ENCODE results near the gene PAN2. TPM values are rescaled to one million over a fixed set of nuclear protein-coding genes. Genes with fewer than 3 reads are reported as not detected.

PAN2 gene, protein sequence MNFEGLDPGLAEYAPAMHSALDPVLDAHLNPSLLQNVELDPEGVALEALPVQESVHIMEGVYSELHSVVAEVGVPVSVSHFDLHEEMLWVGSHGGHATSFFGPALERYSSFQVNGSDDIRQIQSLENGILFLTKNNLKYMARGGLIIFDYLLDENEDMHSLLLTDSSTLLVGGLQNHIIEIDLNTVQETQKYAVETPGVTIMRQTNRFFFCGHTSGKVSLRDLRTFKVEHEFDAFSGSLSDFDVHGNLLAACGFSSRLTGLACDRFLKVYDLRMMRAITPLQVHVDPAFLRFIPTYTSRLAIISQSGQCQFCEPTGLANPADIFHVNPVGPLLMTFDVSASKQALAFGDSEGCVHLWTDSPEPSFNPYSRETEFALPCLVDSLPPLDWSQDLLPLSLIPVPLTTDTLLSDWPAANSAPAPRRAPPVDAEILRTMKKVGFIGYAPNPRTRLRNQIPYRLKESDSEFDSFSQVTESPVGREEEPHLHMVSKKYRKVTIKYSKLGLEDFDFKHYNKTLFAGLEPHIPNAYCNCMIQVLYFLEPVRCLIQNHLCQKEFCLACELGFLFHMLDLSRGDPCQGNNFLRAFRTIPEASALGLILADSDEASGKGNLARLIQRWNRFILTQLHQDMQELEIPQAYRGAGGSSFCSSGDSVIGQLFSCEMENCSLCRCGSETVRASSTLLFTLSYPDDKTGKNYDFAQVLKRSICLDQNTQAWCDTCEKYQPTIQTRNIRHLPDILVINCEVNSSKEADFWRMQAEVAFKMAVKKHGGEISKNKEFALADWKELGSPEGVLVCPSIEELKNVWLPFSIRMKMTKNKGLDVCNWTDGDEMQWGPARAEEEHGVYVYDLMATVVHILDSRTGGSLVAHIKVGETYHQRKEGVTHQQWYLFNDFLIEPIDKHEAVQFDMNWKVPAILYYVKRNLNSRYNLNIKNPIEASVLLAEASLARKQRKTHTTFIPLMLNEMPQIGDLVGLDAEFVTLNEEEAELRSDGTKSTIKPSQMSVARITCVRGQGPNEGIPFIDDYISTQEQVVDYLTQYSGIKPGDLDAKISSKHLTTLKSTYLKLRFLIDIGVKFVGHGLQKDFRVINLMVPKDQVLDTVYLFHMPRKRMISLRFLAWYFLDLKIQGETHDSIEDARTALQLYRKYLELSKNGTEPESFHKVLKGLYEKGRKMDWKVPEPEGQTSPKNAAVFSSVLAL
- total RNA-seq (10 to 100 TPM; 39.9 to 58.3 (median 49.1) TPM), polyA plus RNA-seq (33.1 TPM)
- long read RNA-seq, donor 1, full-length matches to known transcripts = 3 of 18 reads
- long read RNA-seq, donor 1, partial matches to known transcripts = 7 of 18 reads
- long read RNA-seq, donor 1, other reads (novel, unspliced or antisense) = 8 of 18 reads
- long read RNA-seq, donor 2, full-length matches to known transcripts = 2 of 15 reads
- long read RNA-seq, donor 2, partial matches to known transcripts = 4 of 15 reads
- long read RNA-seq, donor 2, other reads (novel, unspliced or antisense) = 9 of 15 reads
- long read RNA-seq, donor 3, full-length matches to known transcripts = 13 of 43 reads
- long read RNA-seq, donor 3, partial matches to known transcripts = 10 of 43 reads
- long read RNA-seq, donor 3, other reads (novel, unspliced or antisense) = 20 of 43 reads
- long read RNA-seq, donor 4, full-length matches to known transcripts = 2 of 9 reads
- long read RNA-seq, donor 4, partial matches to known transcripts = 2 of 9 reads
- long read RNA-seq, donor 4, other reads (novel, unspliced or antisense) = 5 of 9 reads

DNA sequence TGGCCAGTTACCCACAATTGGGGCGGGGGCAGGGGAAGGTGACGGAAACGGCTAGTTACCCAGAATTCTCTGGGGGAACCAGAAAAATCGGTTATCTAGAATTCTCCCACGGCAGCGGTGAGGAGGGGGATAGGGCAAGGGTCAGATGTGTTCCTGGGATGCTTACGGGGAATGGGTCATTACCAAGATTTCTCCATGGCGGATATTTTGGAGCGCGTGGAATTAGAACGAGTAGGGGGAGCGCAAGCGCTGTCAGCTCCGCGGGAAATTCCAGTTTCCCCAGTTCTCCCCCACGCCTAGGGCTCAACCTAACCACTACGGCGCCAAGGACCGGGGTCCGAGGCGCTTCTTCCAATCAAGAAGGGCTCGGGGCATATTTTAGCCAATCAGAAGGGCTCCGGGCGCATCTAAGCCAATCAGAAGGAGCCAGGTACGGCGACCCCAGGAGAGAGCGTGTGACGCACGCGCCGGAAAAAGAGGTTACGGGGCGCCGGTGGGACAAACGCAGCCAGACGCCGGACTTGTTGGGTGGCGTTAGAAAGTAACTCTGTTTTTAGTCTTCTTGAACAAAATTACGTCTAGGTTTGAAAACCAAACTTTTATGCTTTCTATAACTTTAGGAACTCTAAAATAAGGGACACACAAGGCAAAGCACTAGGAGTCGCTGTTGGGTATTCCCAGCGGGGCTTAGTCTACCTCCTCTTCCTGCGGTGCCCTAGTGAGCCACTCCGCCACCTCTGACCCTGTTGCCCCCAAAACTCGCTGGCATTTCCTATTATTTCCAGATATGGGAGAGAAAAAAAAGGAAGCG, at the start of gene PAN2:
Gene PAN2 (minus strand): TSS at position 322 of the 811 bp plus-strand sequence. CDS start 906 bp downstream, outside the sequence.
- DNase-seq (peak; percentile 97 to 98 (median 98)), ATAC-seq (peak; percentile 99)
- intact Hi-C loops (cut with DNase I) = loop anchor here in 1 of 4 donors (10.0 kb wide), 1 partner anchor 131 kb away; the partner anchor contains the start of gene SPRYD4
- no peaks in the 10 kb centered on the region for H3K27me3 ChIP-seq (ENCODE audit: control insufficient read depth, insufficient read depth)
- H3K4me1 ChIP-seq (ENCODE audit: control insufficient read depth, insufficient read depth, low read length) = peaks cover 7% of the 10 kb centered on the region
- H3K27ac ChIP-seq (ENCODE audit: low read length) = peak within 1 kb of the TSS; percentile 96
- H3K9me3 ChIP-seq (ENCODE audit: control insufficient read depth, low read length) = no peaks in the 10 kb centered on the region
- WGBS = under 1% methylated on average over 45 of the region's 45 CpGs
- peak within 1 kb of the TSS; percentile 77 for H3K4me3 ChIP-seq (ENCODE audit: low read length)

DNA sequence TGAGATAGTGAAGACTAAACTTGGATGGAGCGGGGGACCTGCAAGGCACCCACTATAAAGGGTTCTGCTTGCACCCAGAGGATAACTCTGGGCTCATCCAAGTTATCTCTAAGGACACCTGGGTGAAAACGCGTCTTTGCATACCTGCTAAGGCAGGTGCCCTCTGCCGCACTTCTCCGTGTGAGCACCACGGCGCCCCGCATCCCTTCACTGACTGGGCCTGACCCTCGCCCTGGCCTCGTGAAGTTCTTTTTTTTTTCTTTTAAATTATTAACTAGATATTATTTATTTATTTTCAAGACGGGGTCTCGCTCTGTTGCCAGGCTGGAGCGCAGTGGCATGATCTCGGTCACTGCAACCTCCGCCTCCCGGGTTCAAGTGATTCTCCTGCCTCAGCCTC, 48.8 kb upstream of the PAN2 start:
- WGBS = 94% methylated on average over 16 of the region's 16 CpGs
- no peaks in the 10 kb centered on the region for H3K4me1 ChIP-seq (ENCODE audit: control insufficient read depth, insufficient read depth, low read length)
- no peaks in the 10 kb centered on the region for H3K9me3 ChIP-seq (ENCODE audit: control insufficient read depth, low read length)
- DNase-seq (no peak), ATAC-seq (no peak)
- no peak overlapping the region for H3K4me3 ChIP-seq (ENCODE audit: low read length)
- H3K27ac ChIP-seq (ENCODE audit: low read length) = no peak overlapping the region
- intact Hi-C loops (cut with DNase I) = no loop called here
- no peaks in the 10 kb centered on the region for H3K27me3 ChIP-seq (ENCODE audit: control insufficient read depth, insufficient read depth)

DNA sequence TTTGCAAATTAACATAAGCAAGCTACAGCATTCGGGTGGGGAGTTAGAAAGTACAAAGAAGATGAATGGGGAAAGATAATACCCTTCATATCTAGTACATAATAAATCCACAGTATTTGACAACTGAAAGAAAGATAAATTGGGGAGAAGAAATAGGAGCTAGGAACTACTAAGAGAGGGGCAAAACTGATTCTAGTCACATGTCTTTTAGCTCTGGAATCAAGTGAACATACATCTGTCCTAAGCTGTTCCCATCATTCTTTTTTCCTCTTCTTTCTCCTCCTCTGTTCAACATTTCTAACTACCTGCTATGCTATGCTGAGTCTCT, 44.2 kb upstream of the PAN2 start:
- Histone ChIP-seq H3K9me3 (ENCODE audit: control insufficient read depth, low read length) (no peaks in the 10 kb centered on the region), H3K4me1 (ENCODE audit: control insufficient read depth, insufficient read depth, low read length) (no peaks in the 10 kb centered on the region), H3K27ac (ENCODE audit: low read length) (no peak overlapping the region), H3K27me3 (ENCODE audit: control insufficient read depth, insufficient read depth) (no peaks in the 10 kb centered on the region), H3K4me3 (ENCODE audit: low read length) (no peak overlapping the region)
- DNase-seq (no peak), ATAC-seq (no peak)
- WGBS = 39% methylated on average over 1 of the region's 1 CpG
- intact Hi-C loops (cut with DNase I) = no loop called here

DNA sequence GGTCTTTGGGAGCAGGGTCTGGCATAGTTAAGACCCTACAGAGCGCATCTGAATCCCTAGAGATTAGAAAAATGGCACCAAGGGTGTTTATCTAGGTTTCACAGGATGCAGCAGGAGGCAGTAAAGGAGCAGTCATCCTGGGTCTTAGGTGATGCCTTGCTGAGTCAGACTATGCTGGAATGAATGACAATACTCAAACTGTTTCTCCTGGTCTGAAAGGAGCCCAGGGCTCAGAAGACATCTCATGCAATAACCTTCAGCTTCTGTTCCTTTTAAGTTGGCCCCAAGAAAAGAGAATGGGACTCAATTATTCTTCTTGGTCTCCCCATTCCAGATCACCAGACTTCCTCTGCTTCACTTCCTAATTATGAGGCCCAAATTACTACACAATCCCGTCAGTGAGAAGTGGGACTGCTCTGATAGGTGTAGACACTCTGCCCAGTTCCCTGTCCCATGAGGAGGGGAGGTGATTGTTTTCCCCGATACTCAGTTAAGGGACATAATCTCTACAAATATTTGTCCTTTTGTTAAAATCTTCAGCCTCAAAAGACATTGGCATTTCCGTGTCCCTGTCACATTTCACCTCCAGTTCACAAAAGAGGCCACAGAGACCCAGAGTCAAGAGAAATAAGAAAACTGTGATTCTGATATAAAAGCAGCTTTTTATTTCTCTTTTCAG, 43.6 kb upstream of the PAN2 start:
- Histone ChIP-seq H3K4me3 (ENCODE audit: low read length) (no peak overlapping the region), H3K4me1 (ENCODE audit: control insufficient read depth, insufficient read depth, low read length) (no peaks in the 10 kb centered on the region), H3K27ac (ENCODE audit: low read length) (no peak overlapping the region), H3K27me3 (ENCODE audit: control insufficient read depth, insufficient read depth) (no peaks in the 10 kb centered on the region), H3K9me3 (ENCODE audit: control insufficient read depth, low read length) (no peaks in the 10 kb centered on the region)
- DNase-seq = no peak
- WGBS = 58% methylated on average over 4 of the region's 4 CpGs
- intact Hi-C loops (cut with DNase I) = no loop called here
- peak in 1 of 2 donors; percentile 42 for ATAC-seq

DNA sequence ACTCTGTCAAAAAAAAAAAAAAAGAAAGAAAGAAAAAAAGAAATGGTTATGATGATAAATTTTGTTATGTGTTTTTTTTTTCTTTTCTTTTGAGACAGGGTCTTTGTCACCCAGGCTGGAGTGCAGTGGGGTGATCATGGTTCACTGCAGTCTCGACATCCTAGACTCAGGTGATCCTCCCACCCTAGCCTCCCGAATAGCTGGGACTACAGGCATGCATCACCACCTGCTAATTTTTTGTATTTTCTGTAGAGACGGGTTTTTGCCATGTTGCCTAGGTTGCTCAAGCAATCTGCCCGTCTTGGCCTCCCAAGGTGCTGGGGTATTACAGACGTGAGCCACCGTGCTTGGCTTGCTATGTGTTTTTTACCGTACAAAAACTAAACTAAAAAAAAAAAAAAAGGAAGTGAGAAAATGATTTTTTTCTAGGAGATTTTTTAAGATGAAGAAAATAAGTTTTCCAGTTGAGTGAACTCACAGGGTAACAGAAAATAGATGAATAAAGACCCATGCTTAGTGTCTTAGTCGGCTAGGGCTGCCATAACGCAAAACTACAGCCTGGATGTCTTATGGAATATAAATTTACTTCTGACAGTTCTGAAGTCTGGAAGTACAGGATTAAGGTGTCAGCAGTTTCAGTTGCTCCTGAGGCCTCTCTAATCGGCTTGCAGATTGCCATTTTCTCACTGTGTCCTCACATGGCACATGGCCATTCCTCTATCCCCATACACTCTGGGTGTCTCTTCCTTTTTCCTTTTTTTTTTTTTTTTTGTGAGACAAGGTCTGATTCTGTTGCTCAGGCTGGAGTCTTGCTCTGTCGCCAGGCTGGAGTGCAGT, 42.0 kb upstream of the PAN2 start:
- ATAC-seq (no peak), DNase-seq (no peak)
- Histone ChIP-seq H3K4me1 (ENCODE audit: control insufficient read depth, insufficient read depth, low read length) (no peaks in the 10 kb centered on the region), H3K4me3 (ENCODE audit: low read length) (no peak overlapping the region), H3K27ac (ENCODE audit: low read length) (no peak overlapping the region), H3K9me3 (ENCODE audit: control insufficient read depth, low read length) (no peaks in the 10 kb centered on the region), H3K27me3 (ENCODE audit: control insufficient read depth, insufficient read depth) (no peaks in the 10 kb centered on the region)
- intact Hi-C loops (cut with DNase I) = no loop called here
- WGBS = 76% methylated on average over 11 of the region's 11 CpGs

DNA sequence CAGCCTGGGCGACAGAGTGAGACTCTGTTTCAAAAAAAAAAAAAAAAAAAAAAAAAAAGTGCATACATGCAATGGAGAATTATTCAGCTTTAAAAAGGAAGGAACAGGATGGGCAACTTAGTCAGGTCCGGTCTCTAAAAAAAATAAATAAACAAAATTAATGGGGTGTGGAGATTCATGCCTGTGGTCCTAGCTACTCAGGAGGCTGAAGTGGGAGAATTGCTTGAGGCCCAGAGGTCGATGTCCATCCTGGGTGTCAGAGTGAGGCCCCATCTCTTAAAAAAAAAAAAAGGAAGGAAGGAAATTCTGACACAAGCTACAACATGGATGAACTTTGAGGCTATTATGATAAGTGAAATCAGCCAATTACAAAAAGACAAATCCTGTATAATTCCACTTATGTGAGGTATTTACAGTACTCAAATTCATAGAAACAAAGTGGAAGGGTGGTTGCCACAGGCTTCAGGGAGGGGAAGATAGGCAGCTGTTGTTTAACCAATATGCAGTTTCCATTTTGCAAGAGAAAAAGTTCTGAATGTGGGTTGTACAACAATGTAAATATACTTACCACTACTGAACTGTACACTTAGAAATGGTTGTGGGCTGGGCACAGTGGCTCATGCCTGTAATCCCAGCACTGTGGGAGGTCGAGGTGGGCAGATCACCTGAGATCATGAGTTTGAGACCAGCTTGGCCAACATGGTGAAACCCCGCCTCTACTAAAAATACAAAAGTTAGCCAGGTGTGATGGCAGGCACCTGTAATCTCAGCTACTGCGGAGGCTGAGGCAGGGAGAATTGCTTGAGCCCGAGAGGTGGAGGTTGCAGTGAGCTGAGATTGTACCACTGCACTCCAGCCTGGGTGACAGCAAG, 41.2 kb upstream of the PAN2 start:
- Histone ChIP-seq H3K4me3 (ENCODE audit: low read length) (no peak overlapping the region), H3K27ac (ENCODE audit: low read length) (no peak overlapping the region), H3K27me3 (ENCODE audit: control insufficient read depth, insufficient read depth) (no peaks in the 10 kb centered on the region), H3K4me1 (ENCODE audit: control insufficient read depth, insufficient read depth, low read length) (no peaks in the 10 kb centered on the region), H3K9me3 (ENCODE audit: control insufficient read depth, low read length) (no peaks in the 10 kb centered on the region)
- DNase-seq (no peak), ATAC-seq (peak in 1 of 2 donors; percentile 89)
- intact Hi-C loops (cut with DNase I) = no loop called here
- WGBS = 74% methylated on average over 7 of the region's 7 CpGs

DNA sequence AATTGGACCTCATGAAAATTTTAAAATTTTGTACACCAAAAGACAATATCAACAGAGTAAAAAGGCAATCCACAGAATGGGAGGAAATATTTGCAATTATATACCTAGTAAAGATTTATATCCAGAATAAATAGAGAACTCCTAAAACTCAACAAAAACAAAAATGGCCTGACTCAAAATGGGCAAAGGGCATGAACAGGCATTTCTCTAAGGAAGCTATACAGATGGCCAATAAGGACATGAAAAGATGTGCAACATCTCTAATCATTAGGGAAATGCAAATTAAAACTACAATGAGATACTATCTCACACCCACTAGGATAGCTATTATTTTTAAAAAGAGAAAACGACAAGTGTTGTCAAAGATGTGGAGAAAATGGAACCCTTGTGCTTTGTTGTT, 39.7 kb upstream of the PAN2 start:
- intact Hi-C loops (cut with DNase I) = no loop called here
- WGBS = 95% methylated on average over 1 of the region's 1 CpG

DNA sequence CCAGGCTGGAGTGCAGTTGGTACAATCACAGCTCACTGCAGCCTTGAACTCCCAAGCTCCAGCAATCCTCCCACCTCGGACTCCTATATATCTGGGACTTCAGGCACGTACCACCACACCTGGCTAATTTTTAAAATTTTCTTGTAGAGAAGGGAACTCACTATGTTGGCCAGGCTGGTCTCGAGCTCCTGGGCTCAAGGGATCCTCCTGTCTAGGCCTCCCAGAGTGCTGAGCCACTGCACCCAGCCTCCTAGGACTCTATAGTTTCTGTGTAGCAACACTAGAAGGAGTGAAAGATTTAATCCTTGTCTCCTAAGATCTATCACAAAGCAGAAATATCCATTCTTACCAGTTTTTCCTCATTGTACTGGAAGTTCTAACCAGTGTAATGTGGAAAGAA, 33.1 kb upstream of the PAN2 start:
- Histone ChIP-seq H3K9me3 (ENCODE audit: control insufficient read depth, low read length) (no peaks in the 10 kb centered on the region), H3K4me3 (ENCODE audit: low read length) (no peak overlapping the region), H3K27ac (ENCODE audit: low read length) (no peak overlapping the region), H3K4me1 (ENCODE audit: control insufficient read depth, insufficient read depth, low read length) (no peaks in the 10 kb centered on the region), H3K27me3 (ENCODE audit: control insufficient read depth, insufficient read depth) (no peaks in the 10 kb centered on the region)
- DNase-seq (no peak), ATAC-seq (no peak)
- 83% methylated on average over 3 of the region's 3 CpGs for WGBS
- intact Hi-C loops (cut with DNase I) = loop anchor here in 1 of 4 donors (10.0 kb wide), 1 partner anchor 78 kb away; the partner anchor contains the start of gene TIMELESS

More for the DNA sequence above, 39.7 kb upstream of the PAN2 start:
- Histone ChIP-seq H3K27ac (ENCODE audit: low read length) (no peak overlapping the region), H3K9me3 (ENCODE audit: control insufficient read depth, low read length) (no peaks in the 10 kb centered on the region), H3K27me3 (ENCODE audit: control insufficient read depth, insufficient read depth) (no peaks in the 10 kb centered on the region), H3K4me3 (ENCODE audit: low read length) (no peak overlapping the region), H3K4me1 (ENCODE audit: control insufficient read depth, insufficient read depth, low read length) (no peaks in the 10 kb centered on the region)
- DNase-seq (no peak), ATAC-seq (no peak)

Measured in right cardiac atrium (tissue), 5 donors.